Left forelimb (tissue), 1 donor: Measurements from ENCODE around the gene GLP2R.

Experiments used
- DNase-seq: peaks from one replicate; pipeline ENCODE4 v3.0.0-alpha.2; 2018; ENCODE audit warnings: low spot score

Gene GLP2R

DNA sequence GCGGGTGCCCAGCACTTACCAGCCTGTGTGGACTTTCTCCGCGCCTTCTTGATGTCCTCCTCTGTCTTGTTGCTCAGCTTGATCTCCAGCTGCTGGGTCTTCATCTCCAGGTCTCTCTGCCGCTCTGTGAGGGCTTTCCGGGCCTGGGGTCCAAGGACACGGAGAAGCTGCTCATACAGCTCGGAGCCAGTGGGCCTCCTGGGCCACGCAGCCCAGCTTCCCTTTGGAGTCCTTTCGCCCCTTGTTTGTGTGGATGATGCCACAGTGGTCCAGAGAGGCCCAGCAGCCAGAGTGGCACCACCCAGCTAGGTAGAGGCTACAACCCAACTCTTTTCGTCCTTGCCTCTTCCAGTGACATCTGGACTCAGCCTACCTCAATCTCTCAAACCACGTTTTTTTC is 99.7 kb downstream of the GLP2R start:
- DNase-seq, result no peak

DNA sequence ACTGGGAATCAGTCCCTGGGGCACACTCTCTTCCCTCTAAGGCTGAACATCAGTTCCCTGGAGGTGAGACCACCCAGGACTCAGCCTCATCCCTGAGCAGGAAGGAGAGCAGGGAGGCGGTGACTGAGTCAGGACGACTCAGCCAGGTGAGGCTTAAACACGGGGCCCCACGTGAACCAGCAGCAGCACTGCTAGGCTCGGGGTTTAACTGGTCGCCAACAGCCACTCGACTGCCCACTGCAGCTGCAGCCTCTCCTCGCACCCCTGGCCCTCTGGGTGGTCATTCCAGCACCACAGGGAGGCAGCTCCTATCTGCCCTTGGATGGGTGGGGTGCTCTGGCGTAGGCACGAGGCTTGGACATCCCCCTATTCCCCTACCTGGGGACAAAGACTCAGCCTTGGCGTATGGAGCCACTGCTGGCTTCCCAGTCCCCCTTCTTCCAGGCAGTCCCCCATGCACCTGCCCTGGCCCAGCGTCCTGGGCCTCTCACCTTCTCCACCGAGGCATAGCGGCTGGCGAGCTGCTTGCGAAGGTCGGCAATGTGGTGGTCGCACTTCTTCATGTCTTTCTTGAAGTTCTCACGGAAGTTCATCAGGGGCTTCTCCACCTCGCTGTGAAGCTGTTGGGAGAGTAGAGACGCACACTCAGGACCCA is 100.6 kb downstream of the GLP2R start:
- no peak for DNase-seq

DNA sequence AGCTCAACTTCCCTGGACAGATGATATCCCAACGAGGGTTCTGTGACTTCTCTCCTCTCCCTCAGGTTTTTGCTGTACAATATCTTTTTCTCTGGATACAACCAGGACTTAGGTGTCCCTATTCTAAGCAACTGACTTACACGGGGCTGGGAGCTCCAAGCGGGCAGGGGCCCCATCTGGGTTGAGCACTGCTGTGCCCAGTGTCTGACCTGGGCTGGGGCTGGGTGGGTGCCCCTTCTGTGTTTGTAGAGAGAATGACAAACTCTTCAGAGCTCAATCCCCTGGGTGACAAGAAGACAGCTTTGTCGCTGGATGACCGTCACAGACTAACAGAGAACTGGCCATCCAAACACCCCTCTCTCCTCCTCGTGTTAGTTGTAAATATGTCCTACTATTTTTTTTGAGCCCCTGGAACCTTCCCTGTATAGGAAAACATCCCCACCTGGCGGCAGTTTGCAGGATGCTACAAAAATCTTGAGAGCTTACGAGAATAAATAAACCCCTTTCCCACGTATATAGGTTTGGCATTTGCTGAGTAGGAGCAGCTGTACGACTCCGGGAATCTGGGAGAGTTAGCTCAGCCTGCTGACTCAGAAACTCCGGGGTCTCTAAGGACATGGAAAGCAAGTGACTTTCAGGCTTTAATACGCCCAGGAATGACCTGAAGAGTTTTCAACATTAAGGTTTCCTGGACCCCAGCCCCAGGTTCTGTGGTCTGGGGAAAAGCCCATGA is 103.0 kb downstream of the GLP2R start:
- DNase-seq, result no peak

DNA sequence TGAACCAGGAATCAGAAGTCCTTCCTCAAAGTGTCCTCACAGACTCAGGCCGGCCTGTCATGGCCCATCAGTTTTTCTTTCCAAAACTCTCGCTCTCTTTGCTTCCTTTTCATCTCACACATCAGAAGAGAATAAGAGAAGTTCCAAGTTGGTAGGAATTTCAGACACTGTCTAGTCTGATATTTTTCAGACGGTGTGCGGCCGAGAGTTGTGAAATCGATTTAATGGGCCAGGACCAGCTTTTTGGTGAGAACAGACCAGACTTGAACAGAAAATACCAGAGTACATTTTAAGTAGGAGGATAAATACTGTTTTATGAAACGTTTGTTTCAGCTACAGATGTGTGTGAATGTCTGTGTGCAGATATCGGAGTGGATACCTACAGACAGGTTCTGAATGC is 104.1 kb downstream of the GLP2R start:
- no peak for DNase-seq

- DNase-seq, result peak; percentile 76
These were observed 105.5 kb downstream of the GLP2R start for GRCh38 chr17:9931144-9931741.

- DNase-seq, result no peak
These were observed 106.8 kb downstream of the GLP2R start for GRCh38 chr17:9932491-9932890.

GRCh38 chr17:9934331-9934730 is 108.6 kb downstream of the GLP2R start:
- no peak for DNase-seq

DNA sequence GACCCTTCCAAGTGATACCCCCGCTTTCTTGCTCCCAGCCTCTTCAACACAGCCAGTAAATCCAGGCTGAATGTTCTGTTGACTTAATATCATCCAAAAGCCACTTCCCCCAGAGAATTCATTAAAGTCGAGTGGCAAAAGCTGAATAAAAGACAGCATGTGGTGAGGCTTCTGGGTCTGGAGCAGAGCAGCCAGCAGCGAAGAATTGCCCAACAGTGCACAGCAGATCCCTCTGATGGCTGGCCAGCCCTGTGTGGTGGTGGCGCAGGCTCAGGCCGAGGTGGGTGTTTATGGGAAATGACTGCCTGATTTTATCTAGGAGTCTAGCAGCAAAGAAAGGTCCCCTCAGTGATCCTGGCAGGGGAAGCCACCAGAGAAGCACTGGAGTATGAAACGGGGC is 109.7 kb downstream of the GLP2R start:
- DNase-seq, result no peak

DNA sequence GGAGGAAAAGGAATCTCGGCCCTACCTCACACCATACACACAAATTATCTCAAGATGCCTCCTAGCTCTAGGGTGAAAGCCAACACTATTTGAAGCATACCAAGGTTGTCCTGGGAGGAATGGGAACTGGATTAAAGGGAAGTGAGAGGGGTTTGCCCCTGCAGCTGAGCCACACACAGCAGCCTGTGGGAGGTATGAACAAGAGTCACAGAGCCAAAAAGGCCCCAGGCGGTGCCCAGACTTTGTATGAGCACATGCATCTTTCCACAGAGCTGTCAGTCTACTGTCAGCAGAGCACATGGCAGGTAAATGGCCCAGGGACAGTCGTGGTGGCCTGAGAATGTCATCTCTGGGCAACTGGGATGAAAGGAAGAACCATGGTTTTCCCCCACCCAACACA is 110.4 kb downstream of the GLP2R start:
- DNase-seq, result no peak

- DNase-seq, result no peak
These were observed 111.6 kb downstream of the GLP2R start for GRCh38 chr17:9937241-9937761.

- DNase-seq, result no peak
These were observed 112.2 kb downstream of the GLP2R start for GRCh38 chr17:9937901-9938300.

DNA sequence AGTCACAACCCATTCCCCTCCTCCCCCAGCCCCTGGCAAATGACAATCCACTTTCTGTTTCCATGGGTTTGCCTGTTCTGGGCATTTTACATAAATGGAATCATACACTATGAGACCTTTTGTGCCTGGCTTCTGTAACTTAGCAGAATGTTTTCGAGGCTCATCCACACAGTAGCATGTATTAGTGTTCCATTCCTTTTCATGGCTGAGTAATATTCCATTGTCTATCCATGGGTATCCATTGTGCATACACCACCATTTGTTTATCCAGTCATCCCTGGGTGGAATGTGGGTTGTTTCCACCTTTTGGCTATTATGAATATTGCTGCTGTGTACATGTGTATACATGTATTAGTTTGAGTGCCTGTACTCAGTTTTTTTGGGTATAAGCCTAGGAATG is 113.0 kb downstream of the GLP2R start:
- DNase-seq, result no peak

- no peak for DNase-seq
These were observed 115.1 kb downstream of the GLP2R start for GRCh38 chr17:9940841-9941240.

DNA sequence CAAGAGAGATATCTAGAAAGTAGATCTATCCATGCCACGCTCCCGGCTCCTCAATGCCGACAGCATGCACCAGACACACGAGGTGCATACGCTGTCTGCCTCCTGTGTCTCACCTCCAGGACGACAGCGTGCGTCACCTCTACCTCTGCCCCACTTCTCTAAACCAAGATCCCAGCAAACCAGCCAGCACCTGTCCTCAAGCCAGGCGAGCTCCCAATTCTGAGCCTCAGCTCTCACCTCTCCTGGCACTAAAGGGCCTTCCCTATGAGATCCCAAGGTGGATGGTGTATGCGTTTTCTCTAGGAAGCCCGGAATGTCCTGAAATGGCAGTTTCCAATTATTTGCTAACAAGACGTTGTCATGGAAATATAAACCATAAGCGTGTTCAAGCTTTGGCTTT is 115.6 kb downstream of the GLP2R start:
- no peak for DNase-seq
